RWPE1 (cell line): Measurements from ENCODE around the gene SELENOF.
"Not testable (repeated sequence)": the region's sequence is repeated elsewhere in the genome, so short reads cannot be mapped to it uniquely, and the experiment has no call there.

Experiments used
- CTCF ChIA-PET: fragments of 350-600 bp; sonication (Branson Sonifier 250); formaldehyde crosslinking; extraction: SDS; loops from one replicate; lab custom pipeline; 2021; lab: Yijun Ruan, JAX
- POLR2A ChIA-PET: fragments of 400-600 bp; formaldehyde crosslinking; extraction: SDS; loops from one replicate; lab custom pipeline; 2020; ENCODE audit warnings: antibody characterized with exemption; ENCODE audit not compliant: low non-redundant PET; lab: Yijun Ruan, JAX
- DNase-seq: peaks from one replicate; pipeline ENCODE4 v3.0.0; 2012; ENCODE audit warnings: low spot score
- H3K27ac ChIP-seq: fragments of 450-650 bp; 2 replicates; pipeline ENCODE4 v1.5.1; 2017
- CTCF ChIP-seq: fragments of 450-650 bp; conservative IDR thresholded peaks from 2 replicates; pipeline ENCODE4 v1.5.1; 2017; ENCODE audit warnings: low read depth, mild to moderate bottlenecking

SELENOF gene

GRCh38 chr1:86888327-86888726, 25.6 kb downstream of the SELENOF start:
- ChIA-PET POLR2A (no interaction called here), CTCF (interaction anchor here (0.6 kb wide), 1 partner anchor 103 kb away, joined by 3 read pairs; no protein-coding TSS in a partner anchor)
- TF ChIP-seq CTCF, result no peak
- DNase-seq, result no peak
- H3K27ac ChIP-seq, result no peak overlapping the region

DNA sequence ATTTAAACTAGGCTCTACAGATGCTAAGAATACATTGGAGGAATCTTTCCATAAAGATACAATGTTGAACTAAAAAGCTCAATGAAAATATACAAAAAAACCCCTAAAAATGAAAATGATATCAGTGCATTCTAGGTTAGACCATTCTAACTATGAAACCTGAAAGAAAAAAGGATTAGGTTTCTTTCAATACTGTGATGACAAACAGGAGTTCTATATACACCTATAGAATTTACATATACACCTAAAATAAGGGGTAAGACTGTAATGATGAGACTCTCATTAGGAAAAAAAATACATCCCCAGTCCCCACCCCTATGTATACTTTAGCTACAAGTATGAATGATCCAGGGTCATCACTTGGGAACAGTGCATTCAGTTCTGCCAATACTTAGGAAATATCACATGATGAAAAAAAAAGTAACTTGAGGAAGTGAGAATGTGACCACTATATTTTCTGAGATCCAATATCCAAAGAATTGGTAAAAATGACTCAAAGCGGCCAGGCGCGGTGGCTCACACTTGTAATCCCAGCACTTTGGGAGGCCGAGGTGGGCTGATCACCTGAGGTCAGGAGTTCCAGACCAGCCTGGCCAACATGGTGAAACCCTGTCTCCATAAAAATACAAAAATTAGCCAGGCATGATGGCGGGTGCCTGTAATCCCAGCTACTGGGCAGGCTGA, 26.3 kb downstream of the SELENOF start:
- ChIA-PET CTCF (interaction anchor here (0.7 kb wide), 1 partner anchor 127 kb away, joined by 3 read pairs; no protein-coding TSS in a partner anchor), POLR2A (no interaction called here)
- no peak for TF ChIP-seq CTCF
- no peak overlapping the region for H3K27ac ChIP-seq
- no peak for DNase-seq

- H3K27ac ChIP-seq, result no peak overlapping the region
- ChIA-PET CTCF (no interaction called here), POLR2A (no interaction called here)
- TF ChIP-seq CTCF, result no peak
- DNase-seq, result no peak
Observed at GRCh38 chr1:86875722-86876121, 38.2 kb downstream of the SELENOF start.

DNA sequence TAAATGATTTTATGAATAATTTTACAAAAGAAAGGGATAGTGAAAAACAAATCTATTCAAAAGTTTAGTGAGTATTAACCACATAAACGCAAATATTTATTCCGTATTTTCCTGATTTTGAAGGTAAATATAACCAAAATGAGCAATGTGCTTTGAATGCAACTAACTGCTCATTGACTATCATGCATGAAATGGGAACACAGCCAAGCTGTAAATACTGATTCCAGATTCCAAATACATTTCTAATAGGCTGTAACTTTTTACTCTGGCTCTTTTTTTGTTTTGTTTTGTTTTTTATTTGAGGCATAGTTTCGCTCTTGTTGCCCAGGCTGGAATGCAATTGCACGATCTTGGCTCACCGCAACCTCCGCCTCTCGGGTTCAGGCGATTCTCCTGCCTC, 41.8 kb downstream of the SELENOF start:
- ChIA-PET POLR2A (no interaction called here), CTCF (no interaction called here)
- DNase-seq, result no peak
- H3K27ac ChIP-seq, result no peak overlapping the region; the same call in 1 of the 2 replicates
- no peak for TF ChIP-seq CTCF

DNA sequence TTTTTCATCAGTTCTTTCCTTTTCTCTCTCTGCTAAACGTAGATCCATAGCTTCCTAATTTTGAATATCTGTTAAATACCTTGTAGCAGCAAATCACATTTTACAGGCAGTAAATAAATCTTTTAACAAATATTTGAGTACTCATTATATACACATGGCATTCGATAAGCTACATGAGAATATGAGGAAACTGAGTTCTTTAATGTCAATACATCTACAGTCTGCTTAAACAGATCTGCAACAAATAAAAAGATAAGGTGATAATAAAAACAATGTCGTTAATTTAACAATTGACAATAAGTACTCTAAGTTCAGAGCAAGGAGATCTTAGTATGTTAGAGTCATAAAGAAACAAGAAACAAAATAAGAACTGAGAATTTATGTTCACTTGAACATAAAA, 42.9 kb downstream of the SELENOF start:
- ChIA-PET POLR2A (no interaction called here), CTCF (no interaction called here)
- TF ChIP-seq CTCF, result no peak
- no peak for DNase-seq
- H3K27ac ChIP-seq, result no peak overlapping the region

- TF ChIP-seq CTCF, result no peak
- ChIA-PET POLR2A (no interaction called here), CTCF (no interaction called here)
- H3K27ac ChIP-seq, result no peak overlapping the region
- DNase-seq, result no peak
Observed at GRCh38 chr1:86868477-86868876, 45.4 kb downstream of the SELENOF start.

DNA sequence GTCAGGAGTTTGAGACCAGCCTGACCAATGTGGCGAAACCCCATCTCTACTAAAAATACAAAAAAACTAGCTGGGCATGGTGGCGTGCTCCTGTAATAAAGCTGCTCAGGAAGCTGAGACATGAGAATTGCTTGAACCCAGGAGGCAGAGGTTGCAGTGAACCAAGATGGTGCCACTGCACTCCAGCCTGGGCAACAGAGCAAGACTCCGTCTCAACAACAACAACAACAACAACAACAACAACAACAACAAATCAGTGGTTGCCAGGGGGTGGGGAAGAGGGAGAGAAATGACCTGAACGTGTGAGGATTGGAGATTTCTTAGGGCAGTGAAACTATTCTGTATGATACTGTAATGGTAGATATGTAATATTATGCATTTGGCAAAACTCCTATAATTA, 46.6 kb downstream of the SELENOF start:
- H3K27ac ChIP-seq, CTCF ChIA-PET, POLR2A ChIA-PET, DNase-seq: not testable (repeated sequence)
